A673 (cell line): Measurements from ENCODE around the gene AIFM2. TPM values are rescaled to one million over a fixed set of nuclear protein-coding genes. Genes with fewer than 3 reads are reported as not detected.
"Not testable (repeated sequence)": the region's sequence is repeated elsewhere in the genome, so short reads cannot be mapped to it uniquely, and the experiment has no call there.

Experiments
- BruUV-seq: library from RNA; stranded (reverse); fragments of 400-500 nt; replicated peaks from 2 replicates; lab custom pipeline; 2021; lab: Mats Ljungman, UMichigan
- CTCF ChIA-PET: fragments of 300-600 bp; sonication (Branson Sonifier 250); formaldehyde crosslinking; loops from one replicate; lab custom pipeline; 2022; ENCODE audit warnings: antibody characterized with exemption; lab: Charles Lee
- POLR2A ChIA-PET: fragments of 300-600 bp; sonication (Branson Sonifier 250); formaldehyde crosslinking; loops from one replicate; lab custom pipeline; 2022; ENCODE audit warnings: antibody characterized with exemption; ENCODE audit not compliant: low non-redundant PET; lab: Charles Lee
- DNase-seq: peaks from one replicate; pipeline ENCODE4 v3.0.0-alpha.2; 2015; ENCODE audit warnings: low spot score
- H3K27ac ChIP-seq: fragments of 200-600 bp; sonication (generic); 2 replicates; pipeline ENCODE4 v1.5.1; 2016; ENCODE audit warnings: mixed run types, low read depth, mild to moderate bottlenecking, mixed read lengths, antibody characterized with exemption, low read length; ENCODE audit not compliant: poor library complexity, severe bottlenecking
- H3K27me3 ChIP-seq: fragments of 200-600 bp; sonication (generic); replicated peaks from 2 replicates; pipeline ENCODE4 v1.6.1; 2017; ENCODE audit warnings: mixed run types, low read depth, mild to moderate bottlenecking, mixed read lengths, antibody characterized with exemption, low read length; ENCODE audit not compliant: insufficient read depth, poor library complexity
- H3K36me3 ChIP-seq: fragments of 200-600 bp; sonication (generic); 2 replicates; pipeline ENCODE4 v1.6.1; 2016; ENCODE audit warnings: mixed run types, mild to moderate bottlenecking, mixed read lengths, antibody characterized with exemption, low read length; ENCODE audit not compliant: insufficient read depth, poor library complexity, severe bottlenecking
- H3K4me1 ChIP-seq: fragments of 200-600 bp; sonication (generic); 2 replicates; pipeline ENCODE4 v1.6.1; 2017; ENCODE audit warnings: mixed run types, mild to moderate bottlenecking, mixed read lengths, antibody characterized with exemption, low read length; ENCODE audit not compliant: insufficient read depth, poor library complexity, severe bottlenecking
- H3K4me3 ChIP-seq: fragments of 200-600 bp; sonication (generic); 2 replicates; pipeline ENCODE4 v1.5.1; 2016; ENCODE audit warnings: low read depth, mixed run types, mild to moderate bottlenecking, mixed read lengths, low read length; ENCODE audit not compliant: poor library complexity, severe bottlenecking
- H3K9me3 ChIP-seq: fragments of 200-600 bp; sonication (generic); 2 replicates; pipeline ENCODE4 v1.6.1; 2016; ENCODE audit warnings: mixed run types, low read depth, mild to moderate bottlenecking, mixed read lengths, antibody characterized with exemption, low read length; ENCODE audit not compliant: poor library complexity, severe bottlenecking
- EZH2 ChIP-seq: fragments of 200-600 bp; sonication (generic); IDR thresholded peaks from 2 replicates; pipeline ENCODE4 v1.6.1; 2017; ENCODE audit warnings: borderline replicate concordance, low read depth, mild to moderate bottlenecking, mixed read lengths, antibody characterized with exemption, low read length; ENCODE audit not compliant: poor library complexity, severe bottlenecking
- intact Hi-C: fragments of 100-400 bp; cut with micrococcal nuclease; formaldehyde crosslinking; loops from one replicate; pipeline ENCODE4 v1.10.0; 2022; ENCODE audit not compliant: unreplicated experiment
- total RNA-seq: library from RNA; stranded (reverse); gene quantifications from 2 replicates; pipeline ENCODE4 v1.2.3, GENCODE V29; 2021
- TF ChIP-seq, protein P1 (sequence below): fragments of 300-800, 200-600 bp; sonication (generic); conservative IDR thresholded peaks from 2 replicates; pipeline ENCODE4 v1.5.1; 2017; ENCODE audit warnings: low read depth, mild to moderate bottlenecking, antibody characterized with exemption, low read length, moderate library complexity, mixed read lengths

AIFM2 gene
- total RNA-seq, 1 experiment from 2014 or later, result 4.3 TPM

DNA sequence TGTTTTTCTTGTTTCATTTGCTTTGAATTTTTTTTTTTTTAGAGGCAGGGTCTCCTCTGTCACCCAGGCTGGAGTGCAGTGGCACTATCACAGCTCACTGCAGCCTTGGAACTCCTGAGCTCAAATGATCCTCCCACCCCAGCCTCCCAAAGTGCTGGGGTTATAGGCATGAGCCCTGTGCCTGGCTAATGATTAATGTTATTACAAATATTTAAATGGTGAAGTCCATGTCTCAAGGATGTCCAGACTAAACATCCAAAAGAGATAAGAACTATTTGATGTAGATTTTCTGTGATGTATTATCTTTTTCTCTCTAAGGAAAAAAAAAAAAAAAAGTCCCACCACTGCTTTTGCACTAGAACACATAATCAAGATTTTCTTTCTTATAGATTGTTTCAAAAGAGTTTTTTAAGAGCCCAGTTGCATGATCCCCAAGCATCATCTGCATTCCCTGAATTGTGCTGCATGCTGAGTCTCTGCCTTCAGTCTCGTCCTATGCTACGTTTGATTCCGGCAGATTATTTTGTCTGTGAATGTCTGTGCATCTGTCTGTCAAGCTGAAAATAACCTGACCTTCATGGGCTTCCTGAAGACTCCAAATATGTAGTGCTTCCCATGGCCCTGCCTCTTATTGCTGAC, 46.5 kb downstream of the AIFM2 start:
- no TSS peak for BruUV-seq
- H3K27me3 ChIP-seq, result no peaks in the 10 kb centered on the region
- intact Hi-C loops, result no loop called here
- POLR2A ChIA-PET, result no interaction called here
- H3K4me3 ChIP-seq, result no peak overlapping the region
- H3K27ac ChIP-seq, result no peak overlapping the region
- H3K9me3 ChIP-seq, result no peaks in the 10 kb centered on the region
- H3K36me3 ChIP-seq, result peaks cover 77% of the 10 kb centered on the region
- peaks cover 5% of the 10 kb centered on the region for H3K4me1 ChIP-seq
- no peak for DNase-seq
- TF ChIP-seq, protein P1, sequence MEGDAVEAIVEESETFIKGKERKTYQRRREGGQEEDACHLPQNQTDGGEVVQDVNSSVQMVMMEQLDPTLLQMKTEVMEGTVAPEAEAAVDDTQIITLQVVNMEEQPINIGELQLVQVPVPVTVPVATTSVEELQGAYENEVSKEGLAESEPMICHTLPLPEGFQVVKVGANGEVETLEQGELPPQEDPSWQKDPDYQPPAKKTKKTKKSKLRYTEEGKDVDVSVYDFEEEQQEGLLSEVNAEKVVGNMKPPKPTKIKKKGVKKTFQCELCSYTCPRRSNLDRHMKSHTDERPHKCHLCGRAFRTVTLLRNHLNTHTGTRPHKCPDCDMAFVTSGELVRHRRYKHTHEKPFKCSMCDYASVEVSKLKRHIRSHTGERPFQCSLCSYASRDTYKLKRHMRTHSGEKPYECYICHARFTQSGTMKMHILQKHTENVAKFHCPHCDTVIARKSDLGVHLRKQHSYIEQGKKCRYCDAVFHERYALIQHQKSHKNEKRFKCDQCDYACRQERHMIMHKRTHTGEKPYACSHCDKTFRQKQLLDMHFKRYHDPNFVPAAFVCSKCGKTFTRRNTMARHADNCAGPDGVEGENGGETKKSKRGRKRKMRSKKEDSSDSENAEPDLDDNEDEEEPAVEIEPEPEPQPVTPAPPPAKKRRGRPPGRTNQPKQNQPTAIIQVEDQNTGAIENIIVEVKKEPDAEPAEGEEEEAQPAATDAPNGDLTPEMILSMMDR, result no peak
- TF ChIP-seq EZH2, result no peak
- CTCF ChIA-PET, result no interaction called here

DNA sequence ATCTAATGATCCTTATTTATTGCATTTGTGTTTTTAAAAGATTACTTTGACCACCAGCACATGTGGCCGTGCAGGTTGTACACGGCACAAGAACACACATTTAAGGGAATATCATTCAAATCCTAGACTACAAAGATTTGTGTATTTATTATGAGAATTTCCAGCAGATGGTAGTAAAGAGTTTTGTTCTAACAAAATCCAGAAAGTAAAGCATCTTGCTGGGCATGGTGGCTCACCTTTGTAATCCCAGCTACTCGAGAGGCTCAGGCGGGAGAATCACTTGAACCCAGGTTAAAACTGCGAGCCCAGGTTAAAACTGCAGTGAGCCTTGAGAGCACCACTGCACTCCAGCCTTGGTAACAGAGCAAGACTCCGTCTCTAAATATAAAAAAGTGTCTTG, 48.4 kb downstream of the AIFM2 start:
- Histone ChIP-seq H3K36me3 (peaks cover 74% of the 10 kb centered on the region), H3K4me3 (no peak overlapping the region), H3K27ac (no peak overlapping the region), H3K27me3 (no peaks in the 10 kb centered on the region), H3K4me1 (peaks cover 5% of the 10 kb centered on the region), H3K9me3 (no peaks in the 10 kb centered on the region)
- BruUV-seq, result no TSS peak
- TF ChIP-seq EZH2, result no peak
- TF ChIP-seq, protein P1, result no peak
- DNase-seq, result no peak
- intact Hi-C loops, result no loop called here
- CTCF ChIA-PET, result no interaction called here
- POLR2A ChIA-PET, result no interaction called here

DNA sequence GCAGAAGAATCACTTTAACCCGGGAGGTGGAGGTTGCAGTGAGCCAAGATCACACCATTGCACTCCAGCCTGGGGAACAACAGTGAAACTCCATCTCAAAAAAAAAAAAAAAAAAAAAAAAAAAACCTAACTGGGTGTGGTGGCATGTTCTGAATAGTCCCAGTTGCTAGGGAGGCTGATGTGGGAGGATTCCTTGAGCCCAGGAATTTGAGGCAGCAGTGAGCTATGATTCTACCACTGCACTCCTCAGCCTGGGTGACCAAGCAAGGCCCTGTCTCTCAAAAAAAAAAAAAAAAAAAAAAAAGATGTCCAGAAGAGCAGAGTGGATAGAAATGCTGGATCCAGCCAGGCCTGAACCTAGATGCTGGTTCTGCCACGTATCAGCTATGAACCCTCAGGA, 51.8 kb downstream of the AIFM2 start:
- BruUV-seq, intact Hi-C loops, POLR2A ChIA-PET: not testable (repeated sequence)

DNA sequence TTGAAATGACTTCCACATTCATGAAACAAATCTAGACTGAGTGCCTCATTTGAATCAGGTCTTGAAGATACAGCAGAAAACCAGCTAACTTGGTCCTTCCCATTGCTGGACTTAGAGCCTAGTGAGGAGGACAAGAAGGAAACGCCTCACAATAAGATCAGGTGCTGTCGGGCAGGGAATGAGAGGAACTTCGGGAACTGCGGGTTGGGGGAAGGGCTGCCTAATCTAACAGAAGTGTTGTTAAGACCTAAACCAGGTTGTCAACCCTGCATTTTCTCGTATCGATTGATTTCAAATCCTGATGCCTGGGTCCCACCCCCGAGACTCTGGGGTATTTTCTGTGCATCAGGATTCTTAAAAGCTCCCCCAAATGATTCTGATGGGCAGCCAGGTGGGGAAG, 53.7 kb downstream of the AIFM2 start:
- intact Hi-C loops, result no loop called here
- no peaks in the 10 kb centered on the region for H3K9me3 ChIP-seq
- DNase-seq, result no peak
- no TSS peak for BruUV-seq
- TF ChIP-seq EZH2, result no peak
- TF ChIP-seq, protein P1, result no peak
- no peak overlapping the region for H3K4me3 ChIP-seq
- POLR2A ChIA-PET, result no interaction called here
- no peaks in the 10 kb centered on the region for H3K27me3 ChIP-seq
- no peaks in the 10 kb centered on the region for H3K4me1 ChIP-seq
- H3K27ac ChIP-seq, result no peak overlapping the region
- CTCF ChIA-PET, result no interaction called here
- peaks cover 83% of the 10 kb centered on the region for H3K36me3 ChIP-seq

More for the DNA sequence above, 51.8 kb downstream of the AIFM2 start:
- not testable (repeated sequence) for H3K27me3 ChIP-seq, H3K4me3 ChIP-seq, H3K9me3 ChIP-seq, DNase-seq, H3K4me1 ChIP-seq, H3K27ac ChIP-seq
- CTCF ChIA-PET, result interaction anchor here (0.6 kb wide), 1 partner anchor 119 kb away, joined by 8 read pairs; no protein-coding TSS in a partner anchor
- peaks cover 72% of the 10 kb centered on the region for H3K36me3 ChIP-seq
